Smooth muscle cell of trachea (primary cell): ENCODE data around the gene GRIFIN. TPM values are rescaled to one million over a fixed set of nuclear protein-coding genes. Genes with fewer than 3 reads are reported as not detected.

ENCODE experiments used
- total RNA-seq: library from RNA; depleted of rRNA; stranded (reverse); fragments of >200 nt; gene quantifications from 2 replicates; pipeline ENCODE4 v1.2.1, GENCODE V29; 2014

Gene GRIFIN
- total RNA-seq, result not detected in 2 replicates

GRCh38 chr7:2476298-2476697, at the start of gene GRIFIN:
TSS of gene GRIFIN (minus strand) at chr7:2476398. CDS start at chr7:2476383, 15 bp downstream.

GRCh38 chr7:2519119-2519930, 43.1 kb upstream of the GRIFIN start, which contains the start of gene LFNG:
TSS of gene LFNG (plus strand) at chr7:2519774. CDS start at chr7:2519862, 88 bp downstream.

Other genes starting within 250 kb of the GRIFIN start
- gene MAD1L1, start 243.5 kb downstream of the GRIFIN start, total RNA-seq, result 47.0 and 54.5 TPM in 2 replicates
- 14.7 and 20.2 TPM in 2 replicates for gene MRM2, start 234.2 kb downstream of the GRIFIN start, total RNA-seq
- gene NUDT1, start 234.2 kb downstream of the GRIFIN start, total RNA-seq, result 25.0 and 63.0 TPM in 2 replicates
- gene SNX8, start 162.0 kb downstream of the GRIFIN start, total RNA-seq, result 21.5 and 27.8 TPM in 2 replicates
- 183 and 189 TPM in 2 replicates for gene EIF3B, start 121.6 kb downstream of the GRIFIN start, total RNA-seq
- gene CHST12, start 72.8 kb downstream of the GRIFIN start, total RNA-seq, result 6.3 and 9.1 TPM in 2 replicates
- gene LFNG, start 43.4 kb upstream of the GRIFIN start, total RNA-seq, result 0.44 and 2.8 TPM in 2 replicates
- gene BRAT1, start 79.1 kb upstream of the GRIFIN start, total RNA-seq, result 31.4 and 53.3 TPM in 2 replicates
- gene IQCE, start 82.6 kb upstream of the GRIFIN start, total RNA-seq, result 9.0 and 16.9 TPM in 2 replicates
- 52.4 and 82.2 TPM in 2 replicates for gene TTYH3, start 155.6 kb upstream of the GRIFIN start, total RNA-seq
- 0.15 and 1.3 TPM in 2 replicates for gene AMZ1, start 211.8 kb upstream of the GRIFIN start, total RNA-seq